Liver (tissue), 9 donors: ENCODE results near the gene TSEN34. TPM values are rescaled to one million over a fixed set of nuclear protein-coding genes. Genes with fewer than 3 reads are reported as not detected.
A peak's percentile ranks its signal among the peaks of the same experiment; 100 is the strongest.
"Not testable (repeated sequence)": the region's sequence is repeated elsewhere in the genome, so short reads cannot be mapped to it uniquely, and the experiment has no call there.

Experiments used
- DNase-seq: peaks from one replicate; pipeline ENCODE4 v3.0.0-alpha.2; 2017; ENCODE audit warnings: low spot score
- H3K27ac ChIP-seq, 2 donors: one replicate each; pipeline ENCODE4 v1.7.0; 2013; ENCODE audit warnings: inconsistent platforms in 2 of 2, low read length in 2 of 2, control low read depth in 1 of 2, low read depth in 1 of 2, mild to moderate bottlenecking in 1 of 2
- H3K27me3 ChIP-seq, 4 donors: one replicate each; pipeline versions ENCODE4 v1.6.1 to v1.7.0; 2013; ENCODE audit warnings: low read length in 3 of 4, inconsistent platforms in 1 of 4, mild to moderate bottlenecking in 1 of 4, moderate library complexity in 1 of 4; ENCODE audit not compliant: control insufficient read depth in 4 of 4, insufficient read depth in 4 of 4
- H3K36me3 ChIP-seq, 4 donors: one replicate each; pipeline versions ENCODE4 v1.6.1 to v1.7.0; 2013; ENCODE audit warnings: low read length in 3 of 4, mild to moderate bottlenecking in 3 of 4, low read depth in 1 of 4, moderate library complexity in 1 of 4; ENCODE audit not compliant: control insufficient read depth in 4 of 4, insufficient read depth in 3 of 4
- H3K4me1 ChIP-seq, 4 donors: one replicate each; pipeline versions ENCODE4 v1.6.1 to v1.7.0; 2013; ENCODE audit warnings: low read length in 3 of 4, mild to moderate bottlenecking in 3 of 4, moderate library complexity in 1 of 4; ENCODE audit not compliant: control insufficient read depth in 4 of 4, insufficient read depth in 4 of 4
- H3K4me3 ChIP-seq, 3 donors: one replicate each; pipeline versions ENCODE4 v1.6.1 to v1.7.0; 2013; ENCODE audit warnings: low read length in 3 of 3, control low read depth in 1 of 3, low read depth in 1 of 3, mild to moderate bottlenecking in 1 of 3
- H3K9ac ChIP-seq, 2 donors: one replicate each; pipeline ENCODE4 v1.7.0; 2013; ENCODE audit warnings: low read length in 2 of 2, mild to moderate bottlenecking in 2 of 2, moderate library complexity in 2 of 2, control low read depth in 1 of 2, low read depth in 1 of 2
- H3K9me3 ChIP-seq, 4 donors: one replicate each; pipeline versions ENCODE4 v1.6.1 to v1.7.0; 2013; ENCODE audit warnings: low read length in 3 of 4; ENCODE audit not compliant: control insufficient read depth in 4 of 4
- ATF3 ChIP-seq: IDR thresholded peaks from 2 replicates; pipeline ENCODE4 v1.6.1; 2016; ENCODE audit warnings: antibody characterized with exemption
- CTCF ChIP-seq: fragments of 150-350 bp; IDR thresholded peaks from 2 replicates; pipeline ENCODE4 v1.5.1; 2017; ENCODE audit warnings: improper control_type of control experiment, low read depth, low read length; ENCODE audit not compliant: missing input control
- FOXA1 ChIP-seq: IDR thresholded peaks from 2 replicates; pipeline ENCODE4 v1.6.1; 2016; ENCODE audit warnings: antibody characterized with exemption
- GABPA ChIP-seq, 2 donors: IDR thresholded peaks in 1 of 2; conservative IDR thresholded peaks in 1 of 2; 2 replicates each; pipeline ENCODE4 v1.6.1; 2016; ENCODE audit warnings: antibody characterized with exemption in 2 of 2, mild to moderate bottlenecking in 1 of 2, moderate library complexity in 1 of 2
- HNF4A ChIP-seq, 2 donors: conservative IDR thresholded peaks; 2 replicates each; pipeline ENCODE4 v1.6.1; 2016; ENCODE audit warnings: antibody characterized with exemption in 2 of 2, mild to moderate bottlenecking in 2 of 2
- HNF4G ChIP-seq: IDR thresholded peaks from 2 replicates; pipeline ENCODE4 v1.6.1; 2016; ENCODE audit warnings: antibody characterized with exemption
- JUND ChIP-seq, 2 donors: IDR thresholded peaks; 2 replicates each; pipeline ENCODE4 v1.6.1; 2016; ENCODE audit warnings: antibody characterized with exemption in 2 of 2
- RAD21 ChIP-seq, 2 donors: IDR thresholded peaks; 2 replicates each; pipeline ENCODE4 v1.6.1; 2016; ENCODE audit warnings: antibody characterized with exemption in 2 of 2, mild to moderate bottlenecking in 2 of 2
- REST ChIP-seq: IDR thresholded peaks from 2 replicates; pipeline ENCODE4 v1.6.1; 2016; ENCODE audit warnings: antibody characterized with exemption, mild to moderate bottlenecking
- WGBS: extraction: QIAGEN DNeasy Blood & Tissue Kit; methylation state at CpG from one replicate; pipeline ENCODE4 v1.1.7; 2013; 5-methylcytosine and 5-hydroxymethylcytosine counted together
- polyA plus RNA-seq, 2 donors: library from polyadenylated mRNA; stranded (reverse) in 1 of 2; unstranded in 1 of 2; fragments of 200-250 nt in 1 of 2; fragments of >200 nt in 1 of 2; fragmentation: Nextera tagmentation in 1 of 2; extraction: Ambion mirVana in 1 of 2; gene quantifications; one replicate each; pipeline versions ENCODE4 v1.2.1 to v1.2.3, GENCODE V29; 2013 to 2015
- total RNA-seq, 2 donors: library from RNA; depleted of rRNA; stranded (reverse); fragments of >200 nt; gene quantifications; one replicate each; pipeline ENCODE4 v1.2.3, GENCODE V29; 2014
- donor health status: healthy.
- donor health status: healthy.
- donor health status: healthy.
- donor health status: healthy.
- donor health status: healthy.

The TSEN34 gene
- total and polyA plus RNA-seq, 4 donors, result 15.5 to 37.9 (median 24.6) TPM

GRCh38 chr19:54179921-54180461 lies 11.1 kb upstream of the TSEN34 start:
- no peaks in the 10 kb centered on the region for H3K9me3 ChIP-seq
- no peaks in the 10 kb centered on the region for H3K27me3 ChIP-seq
- peaks cover 0 to 16% (median 6%) of the 10 kb centered on the region in 4 donors for H3K36me3 ChIP-seq
- 74% methylated on average over 10 of the region's 10 CpGs for WGBS
- TF ChIP-seq RAD21 (IDR thresholded peaks at IDR 0.05), result peak in 1 of 2 donors; percentile 35
- TF ChIP-seq ATF3, result no peak
- H3K4me3 ChIP-seq, result no peak overlapping the region
- H3K9ac ChIP-seq, result no peak overlapping the region
- no peak for DNase-seq
- H3K4me1 ChIP-seq, result no peaks in the 10 kb centered on the region
- H3K27ac ChIP-seq, result no peak overlapping the region

- no peaks in the 10 kb centered on the region for H3K27me3 ChIP-seq
- no peak overlapping the region for H3K27ac ChIP-seq
- DNase-seq, result no peak
- 96% methylated on average over 37 of the region's 37 CpGs for WGBS
- peaks cover 0 to 16% (median 6%) of the 10 kb centered on the region in 4 donors for H3K36me3 ChIP-seq
- H3K9ac ChIP-seq, result no peak overlapping the region
- no peaks in the 10 kb centered on the region for H3K4me1 ChIP-seq
- no peak overlapping the region for H3K4me3 ChIP-seq
- TF ChIP-seq CTCF (no peak), JUND (IDR thresholded peaks at IDR 0.05) (no peak), HNF4G (no peak), REST (no peak), ATF3 (no peak), GABPA (IDR thresholded peaks at IDR 0.05 in 1 of 2, conservative IDR thresholded peaks at IDR 0.05 in 1 of 2) (no peak), FOXA1 (no peak), HNF4A (conservative IDR thresholded peaks at IDR 0.05) (no peak)
- H3K9me3 ChIP-seq, result no peaks in the 10 kb centered on the region
These were observed 10.4 kb upstream of the TSEN34 start for GRCh38 chr19:54180691-54181091.

GRCh38 chr19:54181894-54182293 lies 9.2 kb upstream of the TSEN34 start:
- H3K4me3 ChIP-seq, H3K9me3 ChIP-seq, H3K27ac ChIP-seq, H3K4me1 ChIP-seq, H3K9ac ChIP-seq, DNase-seq, H3K27me3 ChIP-seq: not testable (repeated sequence)
- 89% methylated on average over 3 of the region's 3 CpGs for WGBS
- H3K36me3 ChIP-seq, result peaks cover 0 to 11% (median 6%) of the 10 kb centered on the region in 4 donors
